Measurements from ENCODE around the gene KIF1C.

KIF1C gene

DNA sequence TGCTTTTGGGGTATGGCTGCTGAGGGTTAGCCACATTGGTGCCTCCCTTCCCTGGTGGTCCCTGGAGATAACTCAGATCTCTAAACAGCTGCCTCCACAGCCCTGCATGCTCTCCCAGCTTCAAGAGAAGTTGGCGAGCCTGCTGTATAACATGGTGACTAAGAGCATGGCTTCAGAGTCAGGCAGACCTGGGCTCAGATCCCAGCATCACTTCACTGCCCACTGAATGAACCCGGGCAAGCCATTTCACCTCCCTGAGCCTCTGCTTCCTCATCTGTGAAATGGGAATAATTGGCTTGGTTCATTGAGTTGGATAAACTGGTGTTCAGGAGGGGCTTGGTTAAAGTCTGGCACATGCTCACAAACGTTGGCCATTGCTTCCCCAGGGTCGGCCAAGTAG, 16.6 kb downstream of the KIF1C start:
- 98% methylated on average over 4 of the region's 4 CpGs for WGBS (ENCODE audit: insufficient coverage)
- Histone ChIP-seq H3K9me3 (ENCODE audit: control extremely low read depth in 1 of 5, control insufficient read depth in 4 of 5, insufficient read depth in 2 of 5, low read depth in 1 of 5, low read length in 4 of 5) (no peaks in the 10 kb centered on the region), H3K27me3 (replicated peaks in 2 of 5; ENCODE audit: control insufficient read depth in 4 of 5, insufficient read depth in 5 of 5, low read length in 4 of 5) (peaks cover 0 to 57% (median 19%) of the 10 kb centered on the region in 5 experiments), H3K4me1 (ENCODE audit: control extremely low read depth in 1 of 4, control insufficient read depth in 4 of 4, insufficient read depth in 4 of 4, low read length in 3 of 4) (peaks cover 0 to 13% (median 1%) of the 10 kb centered on the region in 4 experiments), H3K4me3 (ENCODE audit: control insufficient read depth in 1 of 7, extremely low read depth in 1 of 7, insufficient read depth in 4 of 7, low read depth in 2 of 7, low read length in 6 of 7) (no peak overlapping the region), H3K36me3 (ENCODE audit: control insufficient read depth in 4 of 4, insufficient read depth in 4 of 4, low read length in 3 of 4) (no peaks in the 10 kb centered on the region), H3K27ac (ENCODE audit: insufficient read depth in 1 of 2, low read depth in 1 of 2, low read length in 2 of 2, poor library complexity in 1 of 2, severe bottlenecking in 2 of 2) (no peak overlapping the region)
- DNase-seq = no peak
- POLR2A ChIA-PET = interaction anchor here (0.6 kb wide), 1 partner anchor 17 kb away, joined by 3 read pairs; the partner anchor contains the start of genes INCA1 and KIF1C
- CTCF ChIA-PET = interaction anchor here (1.4 to 1.5 kb wide), 2 partner anchors 10 to 14 kb away, joined by 3 to 6 read pairs; no protein-coding TSS in a partner anchor

DNA sequence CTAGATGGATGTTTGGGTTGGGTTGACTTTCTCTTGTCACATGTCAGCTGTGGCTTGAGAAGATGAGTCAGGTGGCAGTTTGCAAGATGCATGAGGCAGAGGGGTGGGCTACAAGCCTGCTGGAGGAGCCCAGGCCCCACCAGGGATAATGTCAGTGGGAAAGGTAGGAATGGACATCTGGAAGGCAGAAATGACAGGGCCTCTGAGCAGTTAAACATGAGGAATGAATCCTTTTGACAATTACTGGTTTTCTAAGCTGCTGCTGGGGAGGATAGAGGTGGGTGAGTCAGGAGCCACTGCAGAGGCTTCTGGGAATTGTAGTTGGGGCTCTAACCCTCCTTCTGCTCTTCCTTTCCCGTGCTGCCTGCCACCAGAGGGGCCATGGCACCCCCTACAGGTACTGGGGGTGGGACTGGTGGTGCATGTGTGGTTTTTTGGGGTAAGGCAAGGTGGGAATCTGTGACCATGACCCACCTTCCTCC, 21.8 kb downstream of the KIF1C start:
- POLR2A ChIA-PET = interaction anchor here (1.2 kb wide), 1 partner anchor 26 kb away, joined by 6 read pairs; no protein-coding TSS in a partner anchor
- WGBS (ENCODE audit: insufficient coverage) = no CpG with 5 or more reads among the region's 1 CpG
- peak; percentile 65 to 79 (median 77) for DNase-seq
- Histone ChIP-seq H3K9me3 (ENCODE audit: control extremely low read depth in 1 of 5, control insufficient read depth in 4 of 5, insufficient read depth in 2 of 5, low read depth in 1 of 5, low read length in 4 of 5) (no peaks in the 10 kb centered on the region), H3K27me3 (replicated peaks in 2 of 5; ENCODE audit: control insufficient read depth in 4 of 5, insufficient read depth in 5 of 5, low read length in 4 of 5) (peaks cover 0 to 55% (median 5%) of the 10 kb centered on the region in 5 experiments), H3K4me3 (ENCODE audit: control insufficient read depth in 1 of 7, extremely low read depth in 1 of 7, insufficient read depth in 4 of 7, low read depth in 2 of 7, low read length in 6 of 7) (no peak overlapping the region), H3K4me1 (ENCODE audit: control extremely low read depth in 1 of 4, control insufficient read depth in 4 of 4, insufficient read depth in 4 of 4, low read length in 3 of 4) (peaks cover 0 to 16% (median 1%) of the 10 kb centered on the region in 4 experiments), H3K36me3 (ENCODE audit: control insufficient read depth in 4 of 4, insufficient read depth in 4 of 4, low read length in 3 of 4) (no peaks in the 10 kb centered on the region), H3K27ac (ENCODE audit: insufficient read depth in 1 of 2, low read depth in 1 of 2, low read length in 2 of 2, poor library complexity in 1 of 2, severe bottlenecking in 2 of 2) (no peak overlapping the region)
- CTCF ChIA-PET = interaction anchor here (0.9 to 2.3 kb wide), 8 partner anchors 9 to 117 kb away, joined by 3 to 13 read pairs (median 4); partner anchors contain the start of genes CAMTA2 and SLC52A1

DNA sequence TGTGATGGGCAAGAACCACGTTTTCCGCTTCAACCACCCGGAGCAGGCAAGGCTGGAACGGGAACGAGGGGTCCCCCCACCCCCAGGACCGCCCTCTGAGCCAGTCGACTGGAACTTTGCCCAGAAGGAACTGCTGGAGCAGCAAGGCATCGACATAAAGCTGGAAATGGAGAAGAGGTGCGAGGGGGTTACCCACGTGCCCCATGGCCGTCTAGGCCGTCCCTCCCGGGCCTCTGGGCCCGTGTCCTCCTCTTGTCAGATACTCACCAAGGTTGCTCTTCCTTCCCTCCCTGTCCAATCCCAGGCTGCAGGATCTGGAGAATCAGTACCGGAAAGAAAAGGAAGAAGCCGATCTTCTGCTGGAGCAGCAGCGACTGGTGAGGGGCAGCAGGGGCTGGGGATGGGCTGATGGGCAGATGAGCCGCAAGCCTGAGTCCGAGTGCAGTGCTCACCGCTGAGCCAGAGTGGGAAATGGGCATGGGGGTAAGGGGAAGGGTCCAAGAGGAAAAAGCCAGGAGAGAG, 22.8 kb downstream of the KIF1C start:
- Histone ChIP-seq H3K9me3 (ENCODE audit: control extremely low read depth in 1 of 5, control insufficient read depth in 4 of 5, insufficient read depth in 2 of 5, low read depth in 1 of 5, low read length in 4 of 5) (no peaks in the 10 kb centered on the region), H3K36me3 (ENCODE audit: control insufficient read depth in 4 of 4, insufficient read depth in 4 of 4, low read length in 3 of 4) (no peaks in the 10 kb centered on the region), H3K27me3 (replicated peaks in 2 of 5; ENCODE audit: control insufficient read depth in 4 of 5, insufficient read depth in 5 of 5, low read length in 4 of 5) (peaks cover 0 to 57% (median 5%) of the 10 kb centered on the region in 5 experiments), H3K27ac (ENCODE audit: insufficient read depth in 1 of 2, low read depth in 1 of 2, low read length in 2 of 2, poor library complexity in 1 of 2, severe bottlenecking in 2 of 2) (no peak overlapping the region), H3K4me3 (ENCODE audit: control insufficient read depth in 1 of 7, extremely low read depth in 1 of 7, insufficient read depth in 4 of 7, low read depth in 2 of 7, low read length in 6 of 7) (no peak overlapping the region), H3K4me1 (ENCODE audit: control extremely low read depth in 1 of 4, control insufficient read depth in 4 of 4, insufficient read depth in 4 of 4, low read length in 3 of 4) (peaks cover 0 to 16% (median 1%) of the 10 kb centered on the region in 4 experiments)
- DNase-seq = no peak
- WGBS (ENCODE audit: insufficient coverage) = 96% methylated on average over 14 of the region's 20 CpGs
- CTCF ChIA-PET = interaction anchor here (1.2 to 2.3 kb wide), 5 partner anchors 8 to 101 kb away, joined by 3 to 13 read pairs (median 6); partner anchors contain the start of gene CAMTA2
- POLR2A ChIA-PET = interaction anchor here (1.2 kb wide), 1 partner anchor 25 kb away, joined by 6 read pairs; no protein-coding TSS in a partner anchor

DNA sequence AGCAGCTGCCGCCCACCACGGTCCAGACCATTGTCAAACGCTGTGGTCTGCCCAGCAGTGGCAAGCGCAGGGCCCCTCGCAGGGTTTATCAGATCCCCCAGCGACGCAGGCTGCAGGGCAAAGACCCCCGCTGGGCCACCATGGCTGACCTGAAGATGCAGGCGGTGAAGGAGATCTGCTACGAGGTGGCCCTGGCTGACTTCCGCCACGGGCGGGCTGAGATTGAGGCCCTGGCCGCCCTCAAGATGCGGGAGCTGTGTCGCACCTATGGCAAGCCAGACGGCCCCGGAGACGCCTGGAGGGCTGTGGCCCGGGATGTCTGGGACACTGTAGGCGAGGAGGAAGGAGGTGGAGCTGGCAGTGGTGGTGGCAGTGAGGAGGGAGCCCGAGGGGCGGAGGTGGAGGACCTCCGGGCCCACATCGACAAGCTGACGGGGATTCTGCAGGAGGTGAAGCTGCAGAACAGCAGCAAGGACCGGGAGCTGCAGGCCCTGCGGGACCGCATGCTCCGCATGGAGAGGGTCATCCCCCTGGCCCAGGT, 24.5 kb downstream of the KIF1C start:
- H3K9me3 ChIP-seq (ENCODE audit: control extremely low read depth in 1 of 5, control insufficient read depth in 4 of 5, insufficient read depth in 2 of 5, low read depth in 1 of 5, low read length in 4 of 5) = no peaks in the 10 kb centered on the region
- POLR2A ChIA-PET = interaction anchor here (0.6 kb wide), 1 partner anchor 35 kb away, joined by 3 read pairs; no protein-coding TSS in a partner anchor
- WGBS (ENCODE audit: insufficient coverage) = 98% methylated on average over 26 of the region's 30 CpGs
- H3K27ac ChIP-seq (ENCODE audit: insufficient read depth in 1 of 2, low read depth in 1 of 2, low read length in 2 of 2, poor library complexity in 1 of 2, severe bottlenecking in 2 of 2) = no peak overlapping the region
- peaks cover 0 to 7% (median 0%) of the 10 kb centered on the region in 4 experiments for H3K4me1 ChIP-seq (ENCODE audit: control extremely low read depth in 1 of 4, control insufficient read depth in 4 of 4, insufficient read depth in 4 of 4, low read length in 3 of 4)
- H3K27me3 ChIP-seq (replicated peaks in 2 of 5; ENCODE audit: control insufficient read depth in 4 of 5, insufficient read depth in 5 of 5, low read length in 4 of 5) = peaks cover 0 to 65% (median 7%) of the 10 kb centered on the region in 5 experiments
- H3K4me3 ChIP-seq (ENCODE audit: control insufficient read depth in 1 of 7, extremely low read depth in 1 of 7, insufficient read depth in 4 of 7, low read depth in 2 of 7, low read length in 6 of 7) = no peak overlapping the region
- no peaks in the 10 kb centered on the region for H3K36me3 ChIP-seq (ENCODE audit: control insufficient read depth in 4 of 4, insufficient read depth in 4 of 4, low read length in 3 of 4)
- DNase-seq = no peak
- CTCF ChIA-PET = interaction anchor here (1.3 to 2.2 kb wide), 3 partner anchors 13 to 114 kb away, joined by 3 to 6 read pairs (median 5); partner anchors contain the start of gene SLC52A1

DNA sequence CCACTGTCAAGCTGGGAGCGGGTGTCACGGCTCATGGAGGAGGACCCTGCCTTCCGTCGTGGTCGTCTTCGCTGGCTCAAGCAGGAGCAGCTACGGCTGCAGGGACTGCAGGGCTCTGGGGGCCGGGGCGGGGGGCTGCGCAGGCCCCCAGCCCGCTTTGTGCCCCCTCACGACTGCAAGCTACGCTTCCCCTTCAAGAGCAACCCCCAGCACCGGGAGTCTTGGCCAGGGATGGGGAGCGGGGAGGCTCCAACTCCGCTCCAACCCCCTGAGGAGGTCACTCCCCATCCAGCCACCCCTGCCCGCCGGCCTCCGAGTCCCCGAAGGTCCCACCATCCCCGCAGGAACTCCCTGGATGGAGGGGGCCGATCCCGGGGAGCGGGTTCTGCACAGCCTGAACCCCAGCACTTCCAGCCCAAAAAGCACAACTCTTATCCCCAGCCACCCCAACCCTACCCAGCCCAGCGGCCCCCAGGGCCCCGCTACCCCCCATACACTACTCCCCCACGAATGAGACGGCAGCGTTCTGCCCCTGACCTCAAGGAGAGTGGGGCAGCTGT, 25.9 kb downstream of the KIF1C start:
- ChIA-PET POLR2A (no interaction called here), CTCF (no interaction called here)
- Histone ChIP-seq H3K36me3 (ENCODE audit: control insufficient read depth in 4 of 4, insufficient read depth in 4 of 4, low read length in 3 of 4) (no peaks in the 10 kb centered on the region), H3K9me3 (ENCODE audit: control extremely low read depth in 1 of 5, control insufficient read depth in 4 of 5, insufficient read depth in 2 of 5, low read depth in 1 of 5, low read length in 4 of 5) (no peaks in the 10 kb centered on the region), H3K27ac (ENCODE audit: insufficient read depth in 1 of 2, low read depth in 1 of 2, low read length in 2 of 2, poor library complexity in 1 of 2, severe bottlenecking in 2 of 2) (no peak overlapping the region), H3K27me3 (replicated peaks in 2 of 5; ENCODE audit: control insufficient read depth in 4 of 5, insufficient read depth in 5 of 5, low read length in 4 of 5) (peaks cover 0 to 59% (median 2%) of the 10 kb centered on the region in 5 experiments), H3K4me1 (ENCODE audit: control extremely low read depth in 1 of 4, control insufficient read depth in 4 of 4, insufficient read depth in 4 of 4, low read length in 3 of 4) (peaks cover 0 to 3% (median 0%) of the 10 kb centered on the region in 4 experiments), H3K4me3 (ENCODE audit: control insufficient read depth in 1 of 7, extremely low read depth in 1 of 7, insufficient read depth in 4 of 7, low read depth in 2 of 7, low read length in 6 of 7) (no peak overlapping the region)
- no peak for DNase-seq
- 97% methylated on average over 16 of the region's 29 CpGs for WGBS (ENCODE audit: insufficient coverage)

DNA sequence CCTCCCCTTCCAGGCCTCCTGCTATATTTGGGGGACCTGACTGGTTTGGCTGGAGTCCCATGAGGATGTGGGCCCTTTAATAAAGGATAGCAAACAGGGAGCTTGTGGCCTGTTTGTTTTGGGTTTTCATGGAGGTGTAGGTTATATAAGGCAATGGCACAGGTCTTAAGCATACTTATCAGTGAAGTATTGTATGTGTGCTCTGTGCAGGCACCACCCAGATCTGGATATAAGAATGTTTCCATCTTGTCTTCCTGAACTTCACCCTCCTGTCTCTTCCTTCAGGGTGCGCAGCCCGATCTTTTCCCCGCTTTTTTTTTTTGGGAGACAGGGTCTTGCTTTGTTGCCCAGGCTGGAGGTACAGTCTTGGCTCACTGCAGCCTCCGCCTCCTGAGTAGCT, 26.9 kb downstream of the KIF1C start:
- whole genome bisulfite sequencing (ENCODE audit: insufficient coverage) = 98% methylated on average over 4 of the region's 4 CpGs
- DNase-seq = no peak
- Histone ChIP-seq H3K4me1 (ENCODE audit: control extremely low read depth in 1 of 4, control insufficient read depth in 4 of 4, insufficient read depth in 4 of 4, low read length in 3 of 4) (peaks cover 0 to 3% (median 0%) of the 10 kb centered on the region in 4 experiments), H3K27me3 (replicated peaks in 2 of 5; ENCODE audit: control insufficient read depth in 4 of 5, insufficient read depth in 5 of 5, low read length in 4 of 5) (peaks cover 0 to 56% (median 6%) of the 10 kb centered on the region in 5 experiments), H3K27ac (ENCODE audit: insufficient read depth in 1 of 2, low read depth in 1 of 2, low read length in 2 of 2, poor library complexity in 1 of 2, severe bottlenecking in 2 of 2) (no peak overlapping the region), H3K9me3 (ENCODE audit: control extremely low read depth in 1 of 5, control insufficient read depth in 4 of 5, insufficient read depth in 2 of 5, low read depth in 1 of 5, low read length in 4 of 5) (no peaks in the 10 kb centered on the region), H3K4me3 (ENCODE audit: control insufficient read depth in 1 of 7, extremely low read depth in 1 of 7, insufficient read depth in 4 of 7, low read depth in 2 of 7, low read length in 6 of 7) (no peak overlapping the region), H3K36me3 (ENCODE audit: control insufficient read depth in 4 of 4, insufficient read depth in 4 of 4, low read length in 3 of 4) (no peaks in the 10 kb centered on the region)
- POLR2A ChIA-PET = no interaction called here
- CTCF ChIA-PET = interaction anchor here (0.8 kb wide), 1 partner anchor 27 kb away, joined by 3 read pairs; no protein-coding TSS in a partner anchor
